GM12878 (cell line): ENCODE data around the gene ARHGAP27. TPM values are rescaled to one million over a fixed set of nuclear protein-coding genes. Genes with fewer than 3 reads are reported as not detected.
"Not testable (repeated sequence)": the region's sequence is repeated elsewhere in the genome, so short reads cannot be mapped to it uniquely, and the experiment has no call there.

Source experiments
- ATAC-seq: fragments of 200-7000 bp; cut with Tn5 transposase; 3 replicates; pipeline ENCODE4 v1.9.1; 2020; ENCODE audit warnings: mild to moderate bottlenecking, moderate library complexity
- BruUV-seq: library from RNA; stranded (reverse); fragments of 400-500 nt; replicated peaks from 2 replicates; lab custom pipeline; 2021; lab: Mats Ljungman, UMichigan
- CTCF ChIA-PET: fragments of 300-600 bp; sonication (Branson Sonifier 250); formaldehyde crosslinking; extraction: SDS; loops from one replicate; lab custom pipeline; 2021; ENCODE audit warnings: inconsistent platforms; lab: Yijun Ruan, JAX
- POLR2A ChIA-PET: fragments of 350-600 bp; formaldehyde crosslinking; extraction: SDS; loops from one replicate; lab custom pipeline; 2021; ENCODE audit warnings: inconsistent platforms; lab: Charles Lee
- RAD21 ChIA-PET: fragments of 300-600 bp; sonication (Branson Sonifier 250); formaldehyde crosslinking; loops from one replicate; lab custom pipeline; 2023; ENCODE audit warnings: antibody characterized with exemption; ENCODE audit not compliant: unreplicated experiment; lab: Charles Lee
- SMC1A ChIA-PET: fragments of 300-600 bp; sonication (Branson Sonifier 250); formaldehyde crosslinking; loops from one replicate; lab custom pipeline; 2023; ENCODE audit not compliant: unreplicated experiment, uncharacterized antibody; lab: Charles Lee
- DNase-seq: peaks from one replicate; pipeline ENCODE4 v3.0.0-alpha.2; 2011; ENCODE audit warnings: low read depth, low spot score
- FAIRE-seq: peaks from 3 replicates; lab custom pipeline; 2011; peaks lifted over from hg19 to GRCh38; lab: Jason Lieb, UNC
- H2AFZ ChIP-seq: 2 replicates; pipeline ENCODE4 v1.6.0; 2011; ENCODE audit warnings: low read depth, low read length, control low read depth; ENCODE audit not compliant: control insufficient read depth
- H3K27ac ChIP-seq: 2 replicates; pipeline ENCODE4 v1.5.1; 2011; ENCODE audit warnings: control low read depth; ENCODE audit not compliant: control insufficient read depth, insufficient read depth
- H3K27me3 ChIP-seq, 2 experiments: replicated peaks in 1 of 2; 2 replicates each; pipeline versions ENCODE4 v1.6.0 to v1.6.1; 2011; ENCODE audit warnings: low read length in 1 of 2; ENCODE audit not compliant: control insufficient read depth in 2 of 2, insufficient read depth in 2 of 2
- H3K36me3 ChIP-seq, 2 experiments: 2 replicates each; pipeline ENCODE4 v1.5.1; 2011; ENCODE audit warnings: low read length in 1 of 2; ENCODE audit not compliant: control insufficient read depth in 2 of 2, insufficient read depth in 2 of 2
- H3K4me1 ChIP-seq: 2 replicates; pipeline ENCODE4 v1.6.1; 2011; ENCODE audit warnings: mild to moderate bottlenecking, low read length, moderate library complexity, mixed read lengths; ENCODE audit not compliant: control insufficient read depth, insufficient read depth
- H3K4me2 ChIP-seq: 2 replicates; pipeline ENCODE4 v1.6.0; 2011; ENCODE audit warnings: control low read depth; ENCODE audit not compliant: control insufficient read depth, insufficient read depth
- H3K4me3 ChIP-seq: fragments of 200-600 bp; sonication (generic); 2 replicates; pipeline ENCODE4 v1.5.1; 2016
- H3K79me2 ChIP-seq: 2 replicates; pipeline ENCODE4 v1.6.0; 2011; ENCODE audit warnings: low read length; ENCODE audit not compliant: control insufficient read depth, insufficient read depth
- H3K9ac ChIP-seq: 2 replicates; pipeline ENCODE4 v1.8.0; 2011; ENCODE audit warnings: low read length, control low read depth, mixed read lengths; ENCODE audit not compliant: control insufficient read depth, insufficient read depth
- H3K9me3 ChIP-seq: replicated peaks from 3 replicates; pipeline ENCODE4 v1.5.1; 2011; ENCODE audit warnings: mild to moderate bottlenecking, low read length; ENCODE audit not compliant: control insufficient read depth, insufficient read depth
- H4K20me1 ChIP-seq: 2 replicates; pipeline ENCODE4 v1.6.0; 2011; ENCODE audit not compliant: control insufficient read depth, insufficient read depth
- WGBS: methylation state at CpG from one replicate; pipeline ENCODE4 v1.1.6; 2016; ENCODE audit warnings: low lambda C conversion rate; ENCODE audit not compliant: insufficient replicate concordance, insufficient coverage; ENCODE audit errors: missing lambda C conversion rate; 5-methylcytosine and 5-hydroxymethylcytosine counted together
- in situ Hi-C: fragments of 300-500 bp; cut with MboI; formaldehyde crosslinking; loops from 9 replicates; pipeline ENCODE4 v1.14.3; 2018; ENCODE audit warnings: mixed read lengths
- intact Hi-C: fragments of 100-400 bp; cut with micrococcal nuclease; formaldehyde crosslinking; loops from one replicate; pipeline ENCODE4 v1.14.2; 2022; ENCODE audit not compliant: unreplicated experiment
- polyA plus RNA-seq, 11 experiments: library from polyadenylated mRNA; depleted of rRNA in 4 of 11; unstranded in 6 of 11; stranded (reverse) in 5 of 11; fragments of >200 nt; fragmentation: Nextera tagmentation in 4 of 11; fragmentation: Illumina TruSeq in 1 of 11; extraction: Ambion mirVana in 4 of 11; extraction: Trizol in 1 of 11; gene quantifications; 1 replicate in 1 of 11; 2 replicates in 10 of 11; pipeline versions ENCODE4 v1.2.1 to v1.2.3, GENCODE V29; 2011 to 2016; ENCODE audit warnings: inconsistent platforms in 2 of 11, missing spikeins in 2 of 11, low read depth in 1 of 11
- total RNA-seq, 4 experiments: library from RNA; depleted of rRNA in 3 of 4; stranded (reverse); fragments of >200 nt in 3 of 4; fragmentation: Illumina TruSeq in 1 of 4; extraction: Trizol in 1 of 4; gene quantifications; 2 replicates each; pipeline versions ENCODE4 v1.2.1 to v1.2.3, GENCODE V29; 2013 to 2021

ARHGAP27 gene
- total and polyA plus RNA-seq, 10 of the 15 experiments (the other 5 are each of a cell fraction or from before 2014, with no cell fraction given): 0.64 to 45.7 (median 17.7) TPM

GRCh38 chr17:45475436-45475835 lies 42.8 kb upstream of the ARHGAP27 start:
- DNase-seq, H3K27me3 ChIP-seq, H3K36me3 ChIP-seq, BruUV-seq, SMC1A ChIA-PET, POLR2A ChIA-PET, H2AFZ ChIP-seq, FAIRE-seq, H3K27ac ChIP-seq, H3K4me2 ChIP-seq, H3K4me3 ChIP-seq, RAD21 ChIA-PET, intact Hi-C loops, H3K79me2 ChIP-seq, H4K20me1 ChIP-seq, H3K9ac ChIP-seq, CTCF ChIA-PET, in situ Hi-C loops, H3K4me1 ChIP-seq, H3K9me3 ChIP-seq, ATAC-seq: not testable (repeated sequence)
- WGBS: 90% methylated on average over 13 of the region's 14 CpGs

GRCh38 chr17:45472249-45472648 lies 39.6 kb upstream of the ARHGAP27 start:
- H3K27ac ChIP-seq, ATAC-seq, H3K27me3 ChIP-seq, CTCF ChIA-PET, H3K9me3 ChIP-seq, H3K4me2 ChIP-seq, RAD21 ChIA-PET, H3K4me3 ChIP-seq, in situ Hi-C loops, H3K4me1 ChIP-seq, H4K20me1 ChIP-seq, SMC1A ChIA-PET, FAIRE-seq, H3K79me2 ChIP-seq, H3K36me3 ChIP-seq, DNase-seq, BruUV-seq, intact Hi-C loops, H2AFZ ChIP-seq, H3K9ac ChIP-seq: not testable (repeated sequence)
- 98% methylated on average over 3 of the region's 3 CpGs for WGBS
- POLR2A ChIA-PET: interaction anchor here (0.6 kb wide), 1 partner anchor 526 kb away, joined by 6 read pairs; no protein-coding TSS in a partner anchor

- POLR2A ChIA-PET, FAIRE-seq, H2AFZ ChIP-seq, H3K4me2 ChIP-seq, intact Hi-C loops, H3K79me2 ChIP-seq, H3K4me1 ChIP-seq, H3K9me3 ChIP-seq, in situ Hi-C loops, ATAC-seq, RAD21 ChIA-PET, H3K36me3 ChIP-seq, CTCF ChIA-PET, DNase-seq, H4K20me1 ChIP-seq, SMC1A ChIA-PET, H3K9ac ChIP-seq, H3K4me3 ChIP-seq, BruUV-seq, H3K27me3 ChIP-seq, H3K27ac ChIP-seq: not testable (repeated sequence)
- 66% methylated on average over 4 of the region's 4 CpGs for WGBS
Observed at GRCh38 chr17:45469204-45469563, 36.5 kb upstream of the ARHGAP27 start.

GRCh38 chr17:45468293-45469203 lies 35.9 kb upstream of the ARHGAP27 start:
- H4K20me1 ChIP-seq, intact Hi-C loops, RAD21 ChIA-PET, H3K4me1 ChIP-seq, FAIRE-seq, H3K9me3 ChIP-seq, H3K79me2 ChIP-seq, CTCF ChIA-PET, in situ Hi-C loops, H3K4me3 ChIP-seq, H2AFZ ChIP-seq, H3K27me3 ChIP-seq, DNase-seq, SMC1A ChIA-PET, H3K36me3 ChIP-seq, BruUV-seq, ATAC-seq, H3K4me2 ChIP-seq, H3K27ac ChIP-seq, POLR2A ChIA-PET, H3K9ac ChIP-seq: not testable (repeated sequence)
- 86% methylated on average over 13 of the region's 14 CpGs for WGBS
